Stimulated activated CD4-positive, alpha-beta T cell treated with anti-CD3 and anti-CD28 coated beads, TNF-alpha, amount 100 ng/mL, for 24 hours (primary cell): ENCODE results near the gene MED13.
"Not testable (repeated sequence)": the region's sequence is repeated elsewhere in the genome, so short reads cannot be mapped to it uniquely, and the experiment has no call there.

Experiments used
- DNase-seq, 3 experiments: peaks; one replicate each; pipeline ENCODE4 v3.0.0-alpha.2; 2020; ENCODE audit warnings: low read depth in 3 of 3

MED13 gene

GRCh38 chr17:62052765-62053338 is 12.2 kb downstream of the MED13 start:
- DNase-seq = no peak

- no peak for DNase-seq
Measured at GRCh38 chr17:62051053-62051452, 14.0 kb downstream of the MED13 start.

GRCh38 chr17:62049299-62049698 is 15.8 kb downstream of the MED13 start:
- DNase-seq = no peak

- no peak for DNase-seq
Measured at GRCh38 chr17:62048262-62048661, 16.8 kb downstream of the MED13 start.

- no peak for DNase-seq
Measured at GRCh38 chr17:62045517-62045916, 19.6 kb downstream of the MED13 start.

GRCh38 chr17:62045109-62045508 is 20.0 kb downstream of the MED13 start:
- no peak for DNase-seq

- DNase-seq = no peak
Measured at GRCh38 chr17:62043602-62044001, 21.5 kb downstream of the MED13 start.

GRCh38 chr17:62043140-62043539 is 21.9 kb downstream of the MED13 start:
- DNase-seq = no peak

GRCh38 chr17:62038248-62038647 is 26.8 kb downstream of the MED13 start:
- DNase-seq = no peak

- no peak for DNase-seq
Measured at GRCh38 chr17:62033317-62033716, 31.8 kb downstream of the MED13 start.

- DNase-seq = no peak
Measured at GRCh38 chr17:62032480-62032879, 32.6 kb downstream of the MED13 start.

- no peak for DNase-seq
Measured at GRCh38 chr17:62030264-62030663, 34.8 kb downstream of the MED13 start.

- DNase-seq = no peak
Measured at GRCh38 chr17:62024866-62025265, 40.2 kb downstream of the MED13 start.

GRCh38 chr17:62017912-62018311 is 47.2 kb downstream of the MED13 start:
- no peak for DNase-seq

GRCh38 chr17:62017496-62017895 is 47.6 kb downstream of the MED13 start:
- DNase-seq = no peak

- no peak for DNase-seq
Measured at GRCh38 chr17:62014526-62014925, 50.6 kb downstream of the MED13 start.

- DNase-seq = no peak
Measured at GRCh38 chr17:62009220-62009619, 55.9 kb downstream of the MED13 start.

GRCh38 chr17:62008294-62008693 is 56.8 kb downstream of the MED13 start:
- DNase-seq = no peak

GRCh38 chr17:62004388-62004787 is 60.7 kb downstream of the MED13 start:
- DNase-seq = no peak

GRCh38 chr17:62003141-62003540 is 61.9 kb downstream of the MED13 start:
- not testable (repeated sequence) for DNase-seq

- no peak for DNase-seq
Measured at GRCh38 chr17:62001105-62001504, 64.0 kb downstream of the MED13 start.

GRCh38 chr17:62000186-62000585 is 64.9 kb downstream of the MED13 start:
- DNase-seq = no peak

GRCh38 chr17:61998534-61998933 is 66.5 kb downstream of the MED13 start:
- DNase-seq = not testable (repeated sequence)

GRCh38 chr17:61997664-61998063 is 67.4 kb downstream of the MED13 start:
- no peak for DNase-seq
